ENCODE results near the gene MACROD2. TPM values are rescaled to one million over a fixed set of nuclear protein-coding genes. Genes with fewer than 3 reads are reported as not detected.

The MACROD2 gene
- total and polyA plus RNA-seq, 4 donors: 0.66 to 10.5 (median 3.3) TPM

GRCh38 chr20:15267935-15268334 lies 1272.6 kb downstream of the MACROD2 start (continued):
- TF ChIP-seq REST (IDR thresholded peaks at IDR 0.05) (no peak), MAX (IDR thresholded peaks at IDR 0.05) (no peak), HNF4G (IDR thresholded peaks at IDR 0.05) (no peak)

DNA sequence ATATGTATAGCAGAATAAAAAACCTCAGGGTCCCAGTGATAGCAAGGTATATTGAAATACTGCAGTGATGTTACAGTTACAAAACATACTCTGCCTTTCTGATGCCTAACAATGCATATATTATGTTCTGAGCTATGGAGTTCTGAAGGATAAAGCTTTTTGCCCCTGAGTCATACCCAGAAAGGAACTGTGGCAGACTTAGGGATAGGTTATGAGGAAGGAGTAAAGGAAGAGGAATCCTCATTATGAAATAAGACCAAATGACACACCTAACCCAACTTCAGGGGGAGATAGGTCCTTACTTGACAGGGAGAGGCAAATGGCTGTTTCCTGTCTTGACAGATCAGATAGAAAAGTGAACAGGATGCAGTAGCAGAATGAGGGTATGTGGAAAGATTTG lies 1282.7 kb downstream of the MACROD2 start:
- H3K9me3 ChIP-seq (ENCODE audit: control insufficient read depth in 4 of 4, low read length in 3 of 4): peaks cover 0 to 3% (median 0%) of the 10 kb centered on the region in 4 donors
- no peak for DNase-seq (ENCODE audit: low spot score)
- no peaks in the 10 kb centered on the region for H3K36me3 ChIP-seq (ENCODE audit: control insufficient read depth in 4 of 4, insufficient read depth in 3 of 4, low read depth in 1 of 4, low read length in 3 of 4)
- H3K4me3 ChIP-seq (ENCODE audit: low read depth in 1 of 3, low read length in 3 of 3): no peak overlapping the region
- TF ChIP-seq FOXA1 (IDR thresholded peaks at IDR 0.05) (no peak), SP1 (IDR thresholded peaks at IDR 0.05) (no peak), EGR1 (IDR thresholded peaks at IDR 0.05; ENCODE audit: low read depth in 2 of 2) (no peak), FOXA2 (IDR thresholded peaks at IDR 0.05) (no peak), CTCF (IDR thresholded peaks at IDR 0.05; ENCODE audit: low read depth, low read length, missing input control) (no peak), RAD21 (IDR thresholded peaks at IDR 0.05) (no peak), MAX (IDR thresholded peaks at IDR 0.05) (no peak), TAF1 (conservative IDR thresholded peaks at IDR 0.05) (no peak), HNF4A (conservative IDR thresholded peaks at IDR 0.05) (no peak), YY1 (IDR thresholded peaks at IDR 0.05) (no peak), REST (IDR thresholded peaks at IDR 0.05) (no peak), HNF4G (IDR thresholded peaks at IDR 0.05) (no peak), NR2F2 (IDR thresholded peaks at IDR 0.05) (no peak), JUND (IDR thresholded peaks at IDR 0.05) (no peak)
- TF ChIP-seq, protein P1, sequence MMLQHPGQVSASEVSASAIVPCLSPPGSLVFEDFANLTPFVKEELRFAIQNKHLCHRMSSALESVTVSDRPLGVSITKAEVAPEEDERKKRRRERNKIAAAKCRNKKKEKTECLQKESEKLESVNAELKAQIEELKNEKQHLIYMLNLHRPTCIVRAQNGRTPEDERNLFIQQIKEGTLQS (IDR thresholded peaks at IDR 0.05): no peak
- TF ChIP-seq, protein P2, sequence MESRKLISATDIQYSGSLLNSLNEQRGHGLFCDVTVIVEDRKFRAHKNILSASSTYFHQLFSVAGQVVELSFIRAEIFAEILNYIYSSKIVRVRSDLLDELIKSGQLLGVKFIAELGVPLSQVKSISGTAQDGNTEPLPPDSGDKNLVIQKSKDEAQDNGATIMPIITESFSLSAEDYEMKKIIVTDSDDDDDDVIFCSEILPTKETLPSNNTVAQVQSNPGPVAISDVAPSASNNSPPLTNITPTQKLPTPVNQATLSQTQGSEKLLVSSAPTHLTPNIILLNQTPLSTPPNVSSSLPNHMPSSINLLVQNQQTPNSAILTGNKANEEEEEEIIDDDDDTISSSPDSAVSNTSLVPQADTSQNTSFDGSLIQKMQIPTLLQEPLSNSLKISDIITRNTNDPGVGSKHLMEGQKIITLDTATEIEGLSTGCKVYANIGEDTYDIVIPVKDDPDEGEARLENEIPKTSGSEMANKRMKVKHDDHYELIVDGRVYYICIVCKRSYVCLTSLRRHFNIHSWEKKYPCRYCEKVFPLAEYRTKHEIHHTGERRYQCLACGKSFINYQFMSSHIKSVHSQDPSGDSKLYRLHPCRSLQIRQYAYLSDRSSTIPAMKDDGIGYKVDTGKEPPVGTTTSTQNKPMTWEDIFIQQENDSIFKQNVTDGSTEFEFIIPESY (IDR thresholded peaks at IDR 0.05): no peak
- H3K9ac ChIP-seq (ENCODE audit: low read depth in 1 of 2, low read length in 2 of 2): no peak overlapping the region
- H3K27me3 ChIP-seq (ENCODE audit: control insufficient read depth in 4 of 4, insufficient read depth in 4 of 4, low read length in 3 of 4): no peaks in the 10 kb centered on the region
- H3K27ac ChIP-seq (ENCODE audit: low read depth in 1 of 2, low read length in 2 of 2): no peak overlapping the region
- no peaks in the 10 kb centered on the region for H3K4me1 ChIP-seq (ENCODE audit: control insufficient read depth in 4 of 4, insufficient read depth in 4 of 4, low read length in 3 of 4)

All from liver (tissue), 9 donors.